Measurements from ENCODE around the gene UBE3B. TPM values are rescaled to one million over a fixed set of nuclear protein-coding genes. Genes with fewer than 3 reads are reported as not detected.

UBE3B gene
- total RNA-seq, 4 donors from 2014 or later = 42.7 to 49.9 (median 46.3) TPM

DNA sequence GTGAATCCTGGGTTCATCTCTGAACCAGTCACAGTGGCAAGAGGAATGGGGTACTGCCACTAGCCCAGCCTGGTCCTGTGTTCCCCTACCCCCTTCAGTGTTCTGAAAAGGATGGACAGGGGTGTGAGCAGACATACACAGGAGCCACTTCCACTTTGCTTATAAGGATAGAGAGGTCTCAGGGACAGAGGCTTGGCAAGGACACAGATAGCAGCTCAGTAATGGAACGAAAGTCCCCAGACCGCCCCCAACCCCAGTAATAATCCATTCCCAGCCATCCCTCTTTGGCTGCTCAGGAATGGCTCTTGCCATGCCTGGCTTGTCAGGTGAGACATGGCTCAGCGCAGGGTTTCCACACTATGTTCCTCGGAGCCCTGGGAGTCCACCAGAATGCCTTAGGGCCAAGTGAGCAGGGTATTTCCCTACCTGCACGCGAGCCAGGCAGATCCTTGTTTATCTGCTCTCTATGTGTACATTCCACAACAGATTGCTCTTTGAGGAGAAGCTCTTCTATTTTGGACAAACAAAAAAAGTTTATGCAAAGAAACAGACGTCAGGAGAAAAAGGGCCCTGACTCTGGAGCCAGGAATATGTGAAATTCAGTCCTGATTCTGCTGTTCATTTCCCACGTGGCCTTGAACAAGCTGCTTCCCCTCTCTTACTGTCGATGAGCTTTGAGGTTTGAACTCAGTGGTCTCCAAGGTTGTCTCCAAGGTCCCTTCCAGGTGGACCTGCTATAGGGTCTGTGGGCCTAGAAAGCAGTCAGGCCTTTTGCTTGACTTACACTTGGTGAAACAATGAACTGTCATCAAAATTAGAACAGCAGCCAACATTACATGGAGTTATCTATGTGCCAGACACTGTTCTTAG lies 10.0 kb downstream of the UBE3B start:
- DNase-seq (ENCODE audit: low spot score in 2 of 2) = no peak
- no peak for TF ChIP-seq POLR2A (IDR thresholded peaks at IDR 0.05)
- TF ChIP-seq, protein P1, sequence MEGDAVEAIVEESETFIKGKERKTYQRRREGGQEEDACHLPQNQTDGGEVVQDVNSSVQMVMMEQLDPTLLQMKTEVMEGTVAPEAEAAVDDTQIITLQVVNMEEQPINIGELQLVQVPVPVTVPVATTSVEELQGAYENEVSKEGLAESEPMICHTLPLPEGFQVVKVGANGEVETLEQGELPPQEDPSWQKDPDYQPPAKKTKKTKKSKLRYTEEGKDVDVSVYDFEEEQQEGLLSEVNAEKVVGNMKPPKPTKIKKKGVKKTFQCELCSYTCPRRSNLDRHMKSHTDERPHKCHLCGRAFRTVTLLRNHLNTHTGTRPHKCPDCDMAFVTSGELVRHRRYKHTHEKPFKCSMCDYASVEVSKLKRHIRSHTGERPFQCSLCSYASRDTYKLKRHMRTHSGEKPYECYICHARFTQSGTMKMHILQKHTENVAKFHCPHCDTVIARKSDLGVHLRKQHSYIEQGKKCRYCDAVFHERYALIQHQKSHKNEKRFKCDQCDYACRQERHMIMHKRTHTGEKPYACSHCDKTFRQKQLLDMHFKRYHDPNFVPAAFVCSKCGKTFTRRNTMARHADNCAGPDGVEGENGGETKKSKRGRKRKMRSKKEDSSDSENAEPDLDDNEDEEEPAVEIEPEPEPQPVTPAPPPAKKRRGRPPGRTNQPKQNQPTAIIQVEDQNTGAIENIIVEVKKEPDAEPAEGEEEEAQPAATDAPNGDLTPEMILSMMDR (IDR thresholded peaks at IDR 0.05) = no peak
- H3K4me3 ChIP-seq (ENCODE audit: low read depth, poor library complexity, severe bottlenecking) = no peak overlapping the region
- WGBS, 2 donors = 87 to 93% methylated on average over 9 of the region's 9 CpGs
- intact Hi-C loops (cut with DNase I; ENCODE audit: low total_unique reads) = no loop called here

DNA sequence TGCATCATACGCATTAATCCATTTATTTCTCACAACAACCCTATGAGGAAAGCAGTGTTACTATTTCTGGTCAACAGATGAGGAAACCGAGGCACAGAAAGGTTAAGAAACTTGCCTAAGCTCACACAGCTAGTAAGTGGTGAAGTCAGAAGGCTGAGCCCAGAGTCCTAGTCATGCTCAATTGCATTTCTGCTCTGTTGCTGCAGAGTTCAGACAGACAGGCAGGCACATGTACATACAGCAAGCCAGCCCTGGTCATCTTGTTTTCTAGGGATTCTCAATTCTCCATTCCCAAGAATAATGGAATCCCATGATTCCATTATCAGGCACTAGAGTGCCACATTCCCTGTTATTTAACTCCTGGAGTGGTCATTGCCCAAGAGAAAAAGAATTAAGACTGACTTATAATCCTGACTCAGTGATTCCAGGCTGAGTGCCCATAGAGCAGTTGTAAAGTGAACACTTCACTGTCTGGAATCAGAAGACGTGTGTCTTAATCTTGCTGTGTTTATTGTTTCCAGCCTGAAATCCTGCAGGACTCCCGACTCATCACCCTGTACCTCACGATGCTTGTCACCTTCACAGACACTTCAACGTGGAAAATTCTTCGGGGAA lies 10.7 kb downstream of the UBE3B start:
- intact Hi-C loops (cut with DNase I; ENCODE audit: low total_unique reads) = no loop called here
- 79 to 82% methylated on average over 7 of the region's 7 CpGs for WGBS, 2 donors
- TF ChIP-seq POLR2A (IDR thresholded peaks at IDR 0.05) = no peak
- TF ChIP-seq, protein P1 (IDR thresholded peaks at IDR 0.05) = no peak
- H3K4me3 ChIP-seq (ENCODE audit: low read depth, poor library complexity, severe bottlenecking) = no peak overlapping the region
- DNase-seq (ENCODE audit: low spot score in 2 of 2) = no peak

GRCh38 chr12:109489016-109489954 lies 11.9 kb downstream of the UBE3B start:
- 93 to 94% methylated on average over 14 of the region's 14 CpGs for WGBS, 2 donors
- no peak overlapping the region for H3K4me3 ChIP-seq (ENCODE audit: low read depth, poor library complexity, severe bottlenecking)
- TF ChIP-seq, protein P1 (IDR thresholded peaks at IDR 0.05) = no peak
- no peak for TF ChIP-seq POLR2A (IDR thresholded peaks at IDR 0.05)
- intact Hi-C loops (cut with DNase I; ENCODE audit: low total_unique reads) = no loop called here
- DNase-seq (ENCODE audit: low spot score in 2 of 2) = no peak

GRCh38 chr12:109489955-109490565 lies 12.6 kb downstream of the UBE3B start:
- H3K4me3 ChIP-seq (ENCODE audit: low read depth, poor library complexity, severe bottlenecking) = no peak overlapping the region
- DNase-seq (ENCODE audit: low spot score in 2 of 2) = no peak
- no peak for TF ChIP-seq POLR2A (IDR thresholded peaks at IDR 0.05)
- TF ChIP-seq, protein P1 (IDR thresholded peaks at IDR 0.05) = no peak
- WGBS, 2 donors = 84% methylated on average over 1 of the region's 1 CpG
- intact Hi-C loops (cut with DNase I; ENCODE audit: low total_unique reads) = no loop called here

GRCh38 chr12:109491671-109492070 lies 14.2 kb downstream of the UBE3B start:
- intact Hi-C loops (cut with DNase I; ENCODE audit: low total_unique reads) = no loop called here
- no peak for DNase-seq (ENCODE audit: low spot score in 2 of 2)
- TF ChIP-seq, protein P1 (IDR thresholded peaks at IDR 0.05) = no peak
- no peak for TF ChIP-seq POLR2A (IDR thresholded peaks at IDR 0.05)
- WGBS, 2 donors = 87 to 95% methylated on average over 4 of the region's 4 CpGs
- H3K4me3 ChIP-seq (ENCODE audit: low read depth, poor library complexity, severe bottlenecking) = no peak overlapping the region

Measured in lower leg skin (tissue), 4 donors.